ENCODE measurements around the gene ZSCAN22.
A peak's percentile ranks its signal among the peaks of the same experiment; 100 is the strongest.

The ZSCAN22 gene

DNA sequence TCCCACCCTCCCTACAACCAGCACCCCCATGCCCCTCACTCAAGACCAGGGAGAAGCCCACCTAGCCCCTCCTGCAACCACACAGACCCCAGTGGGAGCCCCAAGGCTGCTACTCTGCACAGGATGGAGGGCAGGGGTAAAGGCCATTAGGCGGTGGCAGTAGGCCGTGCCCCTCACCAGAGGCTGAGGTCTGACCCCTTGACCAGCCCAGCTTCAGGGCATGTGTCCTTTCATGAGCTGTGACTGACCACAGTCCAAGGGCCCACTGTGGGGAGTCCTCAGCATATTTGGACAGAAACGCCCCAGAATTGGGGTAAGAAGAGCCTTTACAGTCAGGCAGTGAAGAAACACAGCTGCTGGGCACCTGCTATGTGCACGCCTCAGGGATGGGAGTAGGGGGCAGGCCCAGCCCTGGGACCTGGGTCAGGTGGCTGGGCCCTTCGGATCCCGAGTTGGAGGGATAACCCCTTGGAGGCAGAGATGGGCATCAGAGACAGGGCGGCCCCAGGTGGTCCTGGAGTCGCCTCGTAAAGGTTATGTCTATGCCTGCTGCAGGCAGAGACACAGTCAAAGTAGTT is 58.6 kb downstream of the ZSCAN22 start:
- H3K9me3 ChIP-seq (ENCODE audit: severe bottlenecking), result no peaks in the 10 kb centered on the region
- TF ChIP-seq CTCF (IDR thresholded peaks at IDR 0.05; ENCODE audit: poor library complexity, severe bottlenecking), result no peak
- H3K36me3 ChIP-seq (ENCODE audit: low read depth), result peaks cover 31% of the 10 kb centered on the region
- peaks cover 9% of the 10 kb centered on the region for H3K4me1 ChIP-seq (ENCODE audit: insufficient read depth, poor library complexity, severe bottlenecking)
- ATAC-seq (ENCODE audit: low read depth) (no peak), DNase-seq (ENCODE audit: low spot score) (no peak)
- no peaks in the 10 kb centered on the region for H3K27me3 ChIP-seq (ENCODE audit: insufficient read depth, poor library complexity, severe bottlenecking)
- peak overlapping the region; percentile 62 for H3K4me3 ChIP-seq (ENCODE audit: severe bottlenecking)
- H3K27ac ChIP-seq (ENCODE audit: poor library complexity, severe bottlenecking), result peak overlapping the region; percentile 88

- Histone ChIP-seq H3K36me3 (ENCODE audit: low read depth) (peaks cover 37% of the 10 kb centered on the region), H3K4me1 (ENCODE audit: insufficient read depth, poor library complexity, severe bottlenecking) (peaks cover 9% of the 10 kb centered on the region), H3K4me3 (ENCODE audit: severe bottlenecking) (peak overlapping the region; percentile 62), H3K27ac (ENCODE audit: poor library complexity, severe bottlenecking) (peak overlapping the region; percentile 88), H3K27me3 (ENCODE audit: insufficient read depth, poor library complexity, severe bottlenecking) (no peaks in the 10 kb centered on the region), H3K9me3 (ENCODE audit: severe bottlenecking) (no peaks in the 10 kb centered on the region)
- no peak for TF ChIP-seq CTCF (IDR thresholded peaks at IDR 0.05; ENCODE audit: poor library complexity, severe bottlenecking)
- ATAC-seq (ENCODE audit: low read depth), result peak; percentile 7; the same call in 2 of the 3 replicates
- peak; percentile 44 for DNase-seq (ENCODE audit: low spot score)
Measured at GRCh38 chr19:58385891-58386575, 59.2 kb downstream of the ZSCAN22 start.

DNA sequence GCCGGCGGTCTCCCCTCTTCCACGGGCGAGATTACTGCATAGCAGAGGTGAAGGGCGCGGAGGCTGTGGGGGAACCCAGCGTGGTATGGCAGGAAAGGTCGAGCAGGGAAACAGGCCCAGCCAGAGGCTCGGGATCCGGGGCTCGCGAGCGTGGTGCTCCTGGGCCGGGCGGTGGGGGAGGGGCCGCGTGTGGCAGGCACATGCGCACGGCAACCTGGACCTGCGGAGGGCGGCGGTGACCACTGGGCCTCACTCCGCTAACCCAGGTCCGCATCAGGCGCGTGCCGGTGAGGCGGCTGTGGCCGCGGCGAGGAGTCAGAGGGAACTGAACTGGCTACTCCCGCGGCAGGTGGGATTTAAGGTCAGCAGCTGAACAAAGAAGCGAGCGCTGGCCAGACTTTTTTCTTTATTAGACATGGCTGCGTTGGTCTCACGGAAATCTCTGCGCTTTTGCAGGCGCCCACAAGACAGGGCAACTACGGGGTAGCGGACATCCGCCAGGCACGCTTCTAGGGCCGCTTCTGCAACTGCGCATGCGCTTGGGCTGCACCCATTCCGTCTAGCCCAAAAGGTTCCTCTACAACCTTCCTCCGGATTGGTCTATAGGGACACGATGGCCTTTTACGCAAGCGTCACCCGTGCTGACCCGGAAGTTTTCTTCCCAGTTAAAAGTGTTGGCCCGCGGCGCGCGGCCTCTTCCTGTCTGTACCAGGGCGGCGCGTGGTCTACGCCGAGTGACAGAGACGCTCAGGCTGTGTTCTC is 60.0 kb downstream of the ZSCAN22 start, which contains the start of gene RPS5:
RPS5 (plus strand) TSS at position 694 of the 762 bp plus-strand sequence. CDS start 869 bp downstream, outside the sequence.
- Histone ChIP-seq H3K27me3 (ENCODE audit: insufficient read depth, poor library complexity, severe bottlenecking) (no peaks in the 10 kb centered on the region), H3K36me3 (ENCODE audit: low read depth) (peaks cover 44% of the 10 kb centered on the region), H3K27ac (ENCODE audit: poor library complexity, severe bottlenecking) (peak within 1 kb of the TSS; percentile 88), H3K4me1 (ENCODE audit: insufficient read depth, poor library complexity, severe bottlenecking) (peaks cover 9% of the 10 kb centered on the region), H3K4me3 (ENCODE audit: severe bottlenecking) (peak within 1 kb of the TSS; percentile 62), H3K9me3 (ENCODE audit: severe bottlenecking) (no peaks in the 10 kb centered on the region)
- peak; percentile 85 for ATAC-seq (ENCODE audit: low read depth)
- peak; percentile 94 for DNase-seq (ENCODE audit: low spot score)
- TF ChIP-seq CTCF (IDR thresholded peaks at IDR 0.05; ENCODE audit: poor library complexity, severe bottlenecking), result no peak

- Histone ChIP-seq H3K4me3 (ENCODE audit: severe bottlenecking) (peak overlapping the region; percentile 62), H3K4me1 (ENCODE audit: insufficient read depth, poor library complexity, severe bottlenecking) (peaks cover 9% of the 10 kb centered on the region), H3K9me3 (ENCODE audit: severe bottlenecking) (no peaks in the 10 kb centered on the region), H3K27me3 (ENCODE audit: insufficient read depth, poor library complexity, severe bottlenecking) (no peaks in the 10 kb centered on the region), H3K36me3 (ENCODE audit: low read depth) (peaks cover 52% of the 10 kb centered on the region), H3K27ac (ENCODE audit: poor library complexity, severe bottlenecking) (peak overlapping the region; percentile 88)
- ATAC-seq (ENCODE audit: low read depth), result no peak; the same call in 2 of the 3 replicates
- no peak for TF ChIP-seq CTCF (IDR thresholded peaks at IDR 0.05; ENCODE audit: poor library complexity, severe bottlenecking)
- DNase-seq (ENCODE audit: low spot score), result peak; percentile 14
Measured at GRCh38 chr19:58387338-58388174, 60.8 kb downstream of the ZSCAN22 start.
